ENCODE data around the gene ZNF366.

ZNF366 gene

DNA sequence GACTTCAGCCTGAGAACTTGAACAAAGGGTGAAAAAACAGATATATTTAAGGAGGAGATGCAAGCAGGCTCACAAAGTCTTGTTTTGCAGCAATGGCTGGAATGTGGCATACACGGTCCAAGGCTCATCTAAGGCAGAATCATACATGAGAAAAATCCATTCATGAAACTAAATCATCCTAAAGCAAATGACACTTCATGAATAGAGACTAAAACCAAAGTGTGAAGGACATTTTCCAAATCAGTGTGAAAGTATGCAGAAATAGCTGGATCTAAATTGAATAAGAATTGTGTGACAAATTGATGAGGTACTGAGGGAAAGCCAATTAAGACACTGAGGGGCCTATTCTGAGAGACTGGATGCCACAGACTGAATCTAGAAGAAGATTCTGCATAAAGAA lies 27.3 kb downstream of the ZNF366 start:
- TF ChIP-seq, protein P1, sequence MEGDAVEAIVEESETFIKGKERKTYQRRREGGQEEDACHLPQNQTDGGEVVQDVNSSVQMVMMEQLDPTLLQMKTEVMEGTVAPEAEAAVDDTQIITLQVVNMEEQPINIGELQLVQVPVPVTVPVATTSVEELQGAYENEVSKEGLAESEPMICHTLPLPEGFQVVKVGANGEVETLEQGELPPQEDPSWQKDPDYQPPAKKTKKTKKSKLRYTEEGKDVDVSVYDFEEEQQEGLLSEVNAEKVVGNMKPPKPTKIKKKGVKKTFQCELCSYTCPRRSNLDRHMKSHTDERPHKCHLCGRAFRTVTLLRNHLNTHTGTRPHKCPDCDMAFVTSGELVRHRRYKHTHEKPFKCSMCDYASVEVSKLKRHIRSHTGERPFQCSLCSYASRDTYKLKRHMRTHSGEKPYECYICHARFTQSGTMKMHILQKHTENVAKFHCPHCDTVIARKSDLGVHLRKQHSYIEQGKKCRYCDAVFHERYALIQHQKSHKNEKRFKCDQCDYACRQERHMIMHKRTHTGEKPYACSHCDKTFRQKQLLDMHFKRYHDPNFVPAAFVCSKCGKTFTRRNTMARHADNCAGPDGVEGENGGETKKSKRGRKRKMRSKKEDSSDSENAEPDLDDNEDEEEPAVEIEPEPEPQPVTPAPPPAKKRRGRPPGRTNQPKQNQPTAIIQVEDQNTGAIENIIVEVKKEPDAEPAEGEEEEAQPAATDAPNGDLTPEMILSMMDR (conservative IDR thresholded peaks at IDR 0.05; ENCODE audit: low read depth, low read length), result no peak
- H3K4me3 ChIP-seq (IDR thresholded peaks at IDR 0.05; ENCODE audit: insufficient read depth, low read depth, low read length), result no peak overlapping the region
- no peaks in the 10 kb centered on the region for H3K27me3 ChIP-seq (ENCODE audit: insufficient read depth, low read depth)
- no peaks in the 10 kb centered on the region for H4K20me1 ChIP-seq (ENCODE audit: insufficient read depth)
- H2AFZ ChIP-seq (ENCODE audit: low read depth), result no peak overlapping the region
- no peaks in the 10 kb centered on the region for H3K79me2 ChIP-seq (ENCODE audit: insufficient read depth, low read depth)
- no peaks in the 10 kb centered on the region for H3K36me3 ChIP-seq (ENCODE audit: insufficient read depth)
- H3K9ac ChIP-seq, result no peak overlapping the region
- no peak overlapping the region for H3K27ac ChIP-seq
- H3K4me2 ChIP-seq, result no peak overlapping the region
- no peaks in the 10 kb centered on the region for H3K4me1 ChIP-seq (ENCODE audit: low read depth, poor library complexity, severe bottlenecking)

DNA sequence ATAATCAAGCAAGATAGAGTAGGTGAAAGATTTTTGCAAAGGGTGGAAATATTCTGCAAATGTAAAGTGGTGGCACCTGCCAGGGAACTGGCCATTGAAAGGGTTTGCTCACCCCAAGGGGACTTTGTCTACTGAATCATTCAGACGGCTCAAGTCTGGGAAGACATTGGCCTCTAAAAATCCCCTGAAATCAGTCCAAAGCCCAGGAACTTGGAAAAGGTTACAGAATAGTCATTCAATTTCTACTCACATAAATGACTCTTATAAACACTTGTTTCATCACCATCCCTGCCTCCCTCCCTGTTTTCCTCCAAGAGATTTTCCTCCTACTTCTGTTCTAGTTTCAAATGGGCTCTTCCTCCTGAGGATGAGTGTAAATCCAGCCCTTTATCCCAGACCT lies 28.5 kb downstream of the ZNF366 start:
- H3K27ac ChIP-seq, result no peak overlapping the region
- H4K20me1 ChIP-seq (ENCODE audit: insufficient read depth), result no peaks in the 10 kb centered on the region
- TF ChIP-seq, protein P1 (conservative IDR thresholded peaks at IDR 0.05; ENCODE audit: low read depth, low read length), result no peak
- no peak overlapping the region for H3K4me2 ChIP-seq
- H3K9ac ChIP-seq, result no peak overlapping the region
- H3K27me3 ChIP-seq (ENCODE audit: insufficient read depth, low read depth), result no peaks in the 10 kb centered on the region
- no peaks in the 10 kb centered on the region for H3K4me1 ChIP-seq (ENCODE audit: low read depth, poor library complexity, severe bottlenecking)
- H3K79me2 ChIP-seq (ENCODE audit: insufficient read depth, low read depth), result no peaks in the 10 kb centered on the region
- H3K36me3 ChIP-seq (ENCODE audit: insufficient read depth), result no peaks in the 10 kb centered on the region
- H2AFZ ChIP-seq (ENCODE audit: low read depth), result no peak overlapping the region
- H3K4me3 ChIP-seq (IDR thresholded peaks at IDR 0.05; ENCODE audit: insufficient read depth, low read depth, low read length), result no peak overlapping the region

DNA sequence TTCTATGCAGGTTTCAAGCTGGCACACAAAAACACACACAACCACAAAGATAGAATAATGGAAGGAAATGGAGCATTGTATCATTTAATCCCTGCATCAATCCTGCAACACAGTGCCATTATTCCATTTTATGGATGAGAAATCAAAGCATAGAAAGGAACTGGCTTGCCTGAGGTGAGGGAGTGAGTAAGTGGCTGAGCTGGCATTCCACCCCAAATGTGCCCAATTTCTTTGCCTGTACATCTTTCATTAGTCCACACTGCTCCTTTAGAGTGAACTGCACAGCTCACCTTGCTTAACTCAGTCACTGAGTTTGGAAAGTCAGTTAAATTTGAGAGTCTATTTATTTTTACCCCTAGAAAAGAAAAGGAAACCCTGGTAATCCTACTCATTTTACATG lies 28.9 kb downstream of the ZNF366 start:
- no peaks in the 10 kb centered on the region for H3K36me3 ChIP-seq (ENCODE audit: insufficient read depth)
- no peaks in the 10 kb centered on the region for H3K79me2 ChIP-seq (ENCODE audit: insufficient read depth, low read depth)
- H4K20me1 ChIP-seq (ENCODE audit: insufficient read depth), result no peaks in the 10 kb centered on the region
- H3K9ac ChIP-seq, result no peak overlapping the region
- H3K4me2 ChIP-seq, result no peak overlapping the region
- no peak overlapping the region for H2AFZ ChIP-seq (ENCODE audit: low read depth)
- no peaks in the 10 kb centered on the region for H3K27me3 ChIP-seq (ENCODE audit: insufficient read depth, low read depth)
- H3K4me3 ChIP-seq (IDR thresholded peaks at IDR 0.05; ENCODE audit: insufficient read depth, low read depth, low read length), result no peak overlapping the region
- no peak overlapping the region for H3K27ac ChIP-seq
- TF ChIP-seq, protein P1 (conservative IDR thresholded peaks at IDR 0.05; ENCODE audit: low read depth, low read length), result no peak
- no peaks in the 10 kb centered on the region for H3K4me1 ChIP-seq (ENCODE audit: low read depth, poor library complexity, severe bottlenecking)

DNA sequence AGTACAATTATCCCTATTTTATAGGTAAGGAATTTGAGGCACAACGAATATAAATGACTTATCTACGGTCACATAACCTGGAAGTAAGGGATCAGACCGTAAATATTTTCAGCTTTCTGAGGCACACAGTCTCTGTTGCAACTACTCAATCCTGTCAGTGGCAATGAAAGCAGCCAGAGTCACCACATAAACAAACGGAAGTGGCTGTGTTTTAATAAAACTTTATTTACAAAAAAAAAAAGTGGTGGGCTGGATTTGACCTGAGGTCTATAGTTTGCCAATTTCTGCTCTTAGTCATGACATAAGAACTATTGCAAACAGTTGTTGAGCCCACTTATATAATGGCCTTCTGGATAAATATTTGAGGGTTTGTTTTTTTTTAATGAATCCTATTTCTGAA lies 29.6 kb downstream of the ZNF366 start:
- TF ChIP-seq, protein P1 (conservative IDR thresholded peaks at IDR 0.05; ENCODE audit: low read depth, low read length), result no peak
- Histone ChIP-seq H3K27me3 (ENCODE audit: insufficient read depth, low read depth) (no peaks in the 10 kb centered on the region), H3K4me3 (IDR thresholded peaks at IDR 0.05; ENCODE audit: insufficient read depth, low read depth, low read length) (no peak overlapping the region), H3K36me3 (ENCODE audit: insufficient read depth) (no peaks in the 10 kb centered on the region), H3K79me2 (ENCODE audit: insufficient read depth, low read depth) (no peaks in the 10 kb centered on the region), H3K4me2 (no peak overlapping the region), H3K27ac (no peak overlapping the region), H3K4me1 (ENCODE audit: low read depth, poor library complexity, severe bottlenecking) (no peaks in the 10 kb centered on the region), H4K20me1 (ENCODE audit: insufficient read depth) (no peaks in the 10 kb centered on the region), H2AFZ (ENCODE audit: low read depth) (no peak overlapping the region), H3K9ac (no peak overlapping the region)

DNA sequence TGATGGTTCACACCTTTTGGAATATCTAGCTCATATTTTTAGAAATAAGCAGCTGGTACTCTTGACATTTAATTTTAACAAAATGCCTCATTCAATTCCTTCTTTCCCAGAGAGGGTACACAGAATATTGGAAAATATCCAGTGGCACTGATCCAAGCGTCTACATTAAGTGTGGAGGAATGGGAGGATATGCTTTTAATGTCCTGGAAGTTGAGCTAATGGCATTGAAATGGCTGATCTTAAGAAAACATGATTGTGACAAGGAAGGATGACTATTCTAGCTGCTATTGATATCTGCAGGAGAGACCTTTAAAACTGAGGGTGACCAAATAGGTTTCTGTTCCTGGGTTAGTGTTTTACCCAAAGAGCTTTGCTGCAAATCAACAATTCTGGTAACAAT lies 30.0 kb downstream of the ZNF366 start:
- no peak overlapping the region for H2AFZ ChIP-seq (ENCODE audit: low read depth)
- no peak overlapping the region for H3K9ac ChIP-seq
- no peaks in the 10 kb centered on the region for H3K4me1 ChIP-seq (ENCODE audit: low read depth, poor library complexity, severe bottlenecking)
- no peak overlapping the region for H3K27ac ChIP-seq
- no peaks in the 10 kb centered on the region for H3K27me3 ChIP-seq (ENCODE audit: insufficient read depth, low read depth)
- H3K36me3 ChIP-seq (ENCODE audit: insufficient read depth), result no peaks in the 10 kb centered on the region
- H3K4me3 ChIP-seq (IDR thresholded peaks at IDR 0.05; ENCODE audit: insufficient read depth, low read depth, low read length), result no peak overlapping the region
- TF ChIP-seq, protein P1 (conservative IDR thresholded peaks at IDR 0.05; ENCODE audit: low read depth, low read length), result no peak
- H4K20me1 ChIP-seq (ENCODE audit: insufficient read depth), result no peaks in the 10 kb centered on the region
- H3K4me2 ChIP-seq, result no peak overlapping the region
- no peaks in the 10 kb centered on the region for H3K79me2 ChIP-seq (ENCODE audit: insufficient read depth, low read depth)
